A549 treated with AZD2906 at 1 μM for 4 hours (cell line): Measurements from ENCODE around the gene IDNK. TPM values are rescaled to one million over a fixed set of nuclear protein-coding genes. Genes with fewer than 3 reads are reported as not detected.

ENCODE experiments used
- total RNA-seq: library from RNA; stranded (reverse); fragments of 200-300 nt; extraction: Qiagen RNA extraction; gene quantifications from 5 replicates; pipeline ENCODE4 v1.2.3, GENCODE V29; 2022

IDNK gene
- total RNA-seq = 6.2 to 8.1 TPM (median 6.6 TPM) in 5 replicates

GRCh38 chr9:83622939-83623678 is at the start of gene IDNK:
Gene IDNK, plus strand, starts transcription at chr9:83623143. Its CDS starts 29 bp downstream, at chr9:83623172.

Other genes with a start within 250 kb of the IDNK start
- 4.8 to 5.8 TPM (median 5.4 TPM) in 5 replicates for gene FRMD3, start 84.7 kb upstream of the IDNK start, total RNA-seq
- gene UBQLN1, start 84.8 kb downstream of the IDNK start, total RNA-seq = 99.5 to 121 TPM (median 105 TPM) in 5 replicates
- gene GKAP1, start 194.6 kb downstream of the IDNK start, total RNA-seq = 4.0 to 5.0 TPM (median 4.2 TPM) in 5 replicates